GM23338 (cell line): ENCODE results near the gene VPS13A.

Source experiments
- CTCF ChIP-seq, 2 experiments: fragments of 200-600 bp in 1 of 2; sonication (generic) in 1 of 2; conservative IDR thresholded peaks; 2 replicates each; pipeline versions ENCODE4 v1.5.1 to v1.6.1; 2016 to 2017; ENCODE audit warnings: antibody characterized with exemption in 2 of 2, low read depth in 2 of 2, mild to moderate bottlenecking in 2 of 2, moderate library complexity in 1 of 2
- EZH2 ChIP-seq: fragments of 200-600 bp; sonication (generic); IDR thresholded peaks from one replicate; pipeline ENCODE4 v1.8.0; 2017; ENCODE audit warnings: antibody characterized with exemption, mild to moderate bottlenecking, low read depth; ENCODE audit not compliant: unreplicated experiment
- EZH2phosphoT487 ChIP-seq: fragments of 200-600 bp; sonication (generic); IDR thresholded peaks from one replicate; pipeline ENCODE4 v1.8.1; 2018; ENCODE audit warnings: antibody characterized with exemption; ENCODE audit not compliant: unreplicated experiment
- POLR2AphosphoS5 ChIP-seq: IDR thresholded peaks from 2 replicates; pipeline ENCODE4 v1.6.1; 2016; ENCODE audit warnings: antibody characterized with exemption, low read depth
- REST ChIP-seq: IDR thresholded peaks from one replicate; pipeline ENCODE4 v1.6.1; 2018; ENCODE audit warnings: antibody characterized with exemption; ENCODE audit not compliant: unreplicated experiment
- STAT1 ChIP-seq: IDR thresholded peaks from one replicate; pipeline ENCODE4 v1.6.1; 2016; ENCODE audit warnings: antibody characterized with exemption; ENCODE audit not compliant: unreplicated experiment

GRCh38 chr9:77442436-77442835 is 265.1 kb downstream of the VPS13A start:
- TF ChIP-seq EZH2 = no peak
- no peak for TF ChIP-seq CTCF (conservative IDR thresholded peaks at IDR 0.05; ENCODE audit: low read depth in 2 of 2)
- no peak for TF ChIP-seq POLR2AphosphoS5
- TF ChIP-seq REST = no peak
- TF ChIP-seq EZH2phosphoT487 = no peak
- TF ChIP-seq STAT1 = no peak
